Activated CD4-positive, alpha-beta T cell treated with anti-CD3 and anti-CD28 coated beads, Interleukin-2, Interleukin-4, amounts not matched to agents 100 ng/mL and 50 ng/mL, durations not matched to agents 16 hours and 8 hours (primary cell): ENCODE data around the gene PHLDA2.
"Not testable (repeated sequence)": the region's sequence is repeated elsewhere in the genome, so short reads cannot be mapped to it uniquely, and the experiment has no call there.

Experiments
- DNase-seq: peaks from one replicate; pipeline ENCODE4 v3.0.0-alpha.2; 2020; ENCODE audit warnings: low spot score

The PHLDA2 gene

DNA sequence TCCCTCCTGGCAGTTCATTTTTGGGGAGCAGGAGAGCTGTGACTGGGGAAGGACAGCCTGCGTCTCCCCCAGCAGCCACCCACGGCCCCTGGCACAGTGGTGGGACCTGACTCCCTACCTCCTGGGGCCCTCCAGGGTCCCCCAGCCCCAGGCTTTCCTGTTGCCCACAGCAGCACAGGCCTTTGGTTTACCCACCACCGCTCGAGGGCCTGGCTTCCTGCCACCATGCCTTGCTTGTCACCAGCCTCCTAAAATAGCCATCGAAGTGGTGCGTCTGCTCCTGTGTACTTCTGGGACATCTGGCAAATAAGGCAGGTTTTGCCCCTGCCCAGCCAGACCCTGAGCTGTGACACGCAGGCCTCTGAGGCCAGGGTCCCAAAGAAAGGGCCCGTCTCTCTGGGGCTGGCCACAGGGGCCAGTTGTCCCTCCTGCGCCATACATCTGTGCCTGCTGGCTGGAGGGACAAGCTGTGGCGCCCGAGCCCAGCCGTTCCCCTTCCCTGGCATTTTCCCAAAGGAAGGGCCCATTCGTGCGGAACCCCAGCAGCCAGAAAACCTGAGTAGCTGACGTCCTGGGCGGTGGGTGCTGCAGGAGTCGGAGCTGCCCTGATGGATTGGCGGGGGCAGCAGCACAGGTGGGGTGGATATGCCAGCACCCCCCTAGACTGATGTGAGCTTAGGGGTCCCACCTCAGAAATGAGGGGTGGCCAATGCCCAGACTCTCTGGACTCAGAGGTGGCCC is 14.6 kb downstream of the PHLDA2 start:
- no peak for DNase-seq

DNA sequence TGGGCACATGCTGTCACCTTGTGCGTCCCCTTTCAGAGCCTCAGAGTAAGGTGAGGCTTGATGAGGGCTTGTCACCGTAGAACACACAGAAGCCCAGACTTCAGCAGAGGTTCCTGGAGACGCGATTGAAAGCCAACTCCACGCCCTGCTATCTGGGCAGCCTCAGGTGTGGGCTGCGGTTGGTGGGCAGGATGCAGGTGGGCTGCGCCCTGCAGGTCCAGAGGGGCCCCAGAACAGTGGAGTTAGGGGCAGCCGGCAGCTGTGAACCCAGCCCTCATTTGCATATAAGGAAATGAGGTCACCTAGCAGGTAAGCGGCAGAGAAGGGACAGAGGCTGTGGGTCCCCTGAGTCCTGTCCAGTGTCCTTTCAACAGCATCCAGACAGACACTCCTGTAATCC is 15.4 kb downstream of the PHLDA2 start:
- DNase-seq, result no peak

DNA sequence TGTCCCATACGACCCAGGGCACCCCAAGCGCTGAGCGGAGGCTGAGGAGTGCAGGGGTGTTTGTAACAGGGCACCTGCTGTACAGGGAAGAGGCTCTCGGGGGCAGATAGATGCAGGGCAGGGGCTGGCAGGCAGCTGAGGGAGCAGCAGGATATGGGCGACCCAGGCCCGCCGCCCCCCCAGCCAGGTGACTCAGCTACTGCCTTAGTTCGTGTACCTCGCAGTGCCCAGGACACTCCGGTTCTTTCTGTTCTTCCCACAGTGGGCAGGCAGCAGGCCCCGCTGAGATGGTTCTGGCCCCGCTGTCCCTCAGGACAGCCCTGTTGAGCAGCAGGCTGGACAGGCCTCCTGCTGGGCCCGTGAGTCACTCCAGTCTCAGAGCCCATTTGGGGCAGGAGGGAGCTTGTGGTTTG is 16.2 kb downstream of the PHLDA2 start:
- DNase-seq, result no peak

DNA sequence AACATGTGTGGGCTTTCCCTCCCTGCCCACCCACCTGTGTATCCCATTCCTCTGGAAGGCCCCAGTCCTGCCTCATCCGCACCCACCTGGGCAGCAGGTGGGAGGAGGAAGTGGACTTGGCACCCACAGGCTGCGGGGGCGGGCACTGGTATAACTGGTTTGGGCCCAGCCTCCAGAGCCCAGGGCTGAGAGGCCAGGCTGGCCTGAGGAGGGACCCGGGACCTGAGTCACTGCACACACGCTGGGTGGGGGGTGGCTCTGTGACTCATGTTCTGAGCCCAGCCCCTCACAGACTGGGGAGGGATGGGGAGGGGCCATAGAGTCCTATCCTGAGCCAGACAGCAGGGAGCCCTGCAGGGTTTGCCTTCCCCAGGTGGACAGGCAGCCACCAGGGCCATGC is 16.7 kb downstream of the PHLDA2 start:
- no peak for DNase-seq

DNA sequence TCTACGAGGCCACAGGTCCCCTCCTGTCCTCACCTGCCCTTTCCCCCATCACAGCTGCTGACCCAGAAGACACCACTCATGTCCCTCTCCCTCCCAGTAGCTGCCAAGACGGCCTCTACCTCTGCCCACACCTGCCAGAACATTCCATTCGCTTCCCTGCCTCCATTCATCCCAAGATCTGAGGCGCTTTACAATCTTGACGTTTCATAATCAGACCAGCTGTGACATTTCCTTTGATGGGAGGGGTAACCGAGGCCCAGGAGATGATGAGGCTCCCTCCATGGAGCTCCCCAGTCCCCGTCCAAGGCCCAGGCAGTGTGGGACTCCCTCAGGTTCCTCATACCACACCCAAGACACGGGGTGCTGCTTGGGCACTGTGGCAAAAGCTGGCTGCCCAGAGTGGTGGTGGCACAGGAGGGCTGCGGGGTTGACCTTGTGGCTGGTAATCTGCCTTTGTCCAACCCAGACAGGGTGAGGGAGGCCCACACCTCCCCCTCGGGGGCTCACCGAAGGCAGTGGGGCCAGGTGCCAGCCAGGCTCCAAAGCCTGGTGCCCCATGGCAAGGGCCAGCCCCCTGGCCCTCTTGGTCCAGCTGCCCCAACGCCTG is 17.3 kb downstream of the PHLDA2 start:
- no peak for DNase-seq

DNA sequence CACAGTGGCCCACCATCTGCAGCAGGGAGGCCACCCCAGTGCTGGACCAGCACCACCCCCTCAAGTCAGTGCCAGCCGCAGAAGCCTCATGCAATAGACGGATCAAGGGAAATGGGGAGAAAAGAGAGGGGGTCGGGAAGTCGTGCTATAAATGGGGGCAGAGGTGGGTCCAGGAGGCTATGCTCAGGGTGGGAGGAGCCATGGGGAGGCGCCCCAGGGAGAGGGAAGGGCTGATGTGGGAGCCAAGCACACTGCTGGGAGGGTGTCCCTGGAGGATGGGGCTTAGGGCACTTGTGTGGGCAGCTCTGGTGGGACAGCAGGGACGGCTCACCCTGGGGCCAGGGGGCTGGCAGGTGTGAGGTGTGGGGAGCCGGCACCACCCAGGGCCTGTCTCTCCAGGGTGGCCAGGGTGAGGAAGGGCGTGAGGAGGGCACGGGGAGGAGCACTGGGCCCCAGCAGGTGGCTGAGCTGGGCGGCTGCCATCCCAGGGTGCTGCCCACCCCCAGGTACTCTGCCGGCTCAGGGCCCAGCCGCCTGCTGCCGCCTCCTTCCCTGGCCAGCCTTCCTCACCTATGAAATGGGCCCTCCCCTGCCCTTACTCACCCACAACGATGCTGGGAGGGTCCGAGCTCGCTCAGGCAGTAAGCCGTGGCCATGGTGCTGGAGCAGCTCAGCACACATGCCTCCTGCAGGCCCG is 18.0 kb downstream of the PHLDA2 start:
- DNase-seq, result no peak

DNA sequence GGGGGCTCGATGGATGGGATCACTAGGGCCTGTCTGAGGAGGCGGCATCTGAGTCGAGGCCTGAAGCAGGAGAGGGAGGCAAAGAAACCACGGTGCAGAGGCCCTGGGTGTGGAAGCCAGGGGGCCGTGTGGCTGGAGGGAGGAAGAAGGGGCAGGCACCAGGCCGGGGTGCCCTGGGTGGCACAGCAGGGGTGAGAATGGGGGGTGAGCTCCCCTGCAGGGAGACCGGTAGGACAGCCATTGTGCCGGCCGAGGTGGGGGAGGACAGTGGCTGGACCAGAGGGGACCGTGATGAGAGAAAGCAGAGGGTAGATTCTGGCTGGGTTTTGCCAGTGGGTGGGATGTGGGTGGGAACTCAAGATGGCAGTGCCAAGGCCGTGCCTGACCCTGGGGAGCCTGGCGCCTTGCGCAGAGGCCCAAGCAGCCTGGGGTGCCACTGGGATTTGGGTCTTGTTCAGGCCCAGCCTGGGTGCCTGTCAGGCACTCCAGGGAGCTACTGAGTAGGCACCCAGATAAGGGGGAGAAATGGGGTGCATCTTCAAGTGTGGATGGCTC is 18.7 kb downstream of the PHLDA2 start:
- DNase-seq, result no peak

DNA sequence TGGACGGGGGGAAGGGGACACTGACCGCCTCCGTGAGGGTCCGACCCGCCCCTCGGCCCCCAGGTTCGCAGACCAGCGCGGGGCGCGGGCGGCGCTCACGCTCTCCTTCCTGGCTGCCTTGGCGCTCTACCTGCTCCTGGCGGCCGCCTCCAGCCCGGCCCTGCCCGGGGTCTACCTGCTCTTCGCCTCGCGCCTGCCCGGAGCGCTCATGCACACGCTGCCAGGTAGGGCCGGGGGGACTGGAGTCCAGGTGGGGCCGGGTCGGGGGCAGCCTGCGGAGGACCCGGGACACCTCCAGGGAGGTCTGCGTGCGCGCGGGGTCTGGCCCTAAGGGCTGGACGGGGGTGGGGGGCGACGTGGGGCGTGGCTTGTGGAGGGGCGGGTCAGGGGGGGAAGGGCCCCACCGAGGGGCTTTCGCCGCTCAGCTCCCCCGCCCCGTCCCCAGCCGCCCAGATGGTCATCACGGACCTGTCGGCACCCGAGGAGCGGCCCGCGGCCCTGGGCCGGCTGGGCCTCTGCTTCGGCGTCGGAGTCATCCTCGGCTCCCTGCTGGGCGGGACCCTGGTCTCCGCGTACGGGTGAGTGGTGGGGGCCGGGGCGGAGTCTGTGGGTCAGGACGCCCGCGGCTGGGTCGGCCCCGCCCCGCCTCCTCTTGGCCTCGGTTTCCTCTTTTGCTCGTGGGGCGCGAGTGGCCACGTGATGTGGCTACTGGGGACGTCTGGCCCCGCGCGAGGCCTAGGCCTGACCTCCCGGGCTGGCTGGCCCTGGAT is 19.9 kb downstream of the PHLDA2 start:
- DNase-seq, result no peak

DNA sequence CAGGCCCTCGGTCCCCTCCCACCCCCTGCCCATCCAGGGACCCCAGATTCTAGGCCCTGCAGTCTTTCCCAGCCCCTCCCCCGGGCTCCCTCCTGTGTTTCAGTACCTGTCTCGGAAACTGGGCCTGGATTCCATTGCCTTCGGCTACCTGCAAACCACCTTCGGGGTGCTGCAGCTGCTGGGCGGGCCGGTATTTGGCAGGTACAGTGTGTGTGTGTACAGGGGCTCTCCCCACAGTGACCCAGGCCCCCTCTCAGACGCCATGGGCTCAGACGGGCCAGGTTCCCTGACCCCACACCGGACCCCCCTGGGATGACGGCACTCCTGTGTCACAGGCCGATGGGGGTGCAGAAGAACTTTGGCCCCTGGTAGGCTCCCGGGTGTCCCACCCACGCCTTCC is 21.1 kb downstream of the PHLDA2 start:
- no peak for DNase-seq

DNA sequence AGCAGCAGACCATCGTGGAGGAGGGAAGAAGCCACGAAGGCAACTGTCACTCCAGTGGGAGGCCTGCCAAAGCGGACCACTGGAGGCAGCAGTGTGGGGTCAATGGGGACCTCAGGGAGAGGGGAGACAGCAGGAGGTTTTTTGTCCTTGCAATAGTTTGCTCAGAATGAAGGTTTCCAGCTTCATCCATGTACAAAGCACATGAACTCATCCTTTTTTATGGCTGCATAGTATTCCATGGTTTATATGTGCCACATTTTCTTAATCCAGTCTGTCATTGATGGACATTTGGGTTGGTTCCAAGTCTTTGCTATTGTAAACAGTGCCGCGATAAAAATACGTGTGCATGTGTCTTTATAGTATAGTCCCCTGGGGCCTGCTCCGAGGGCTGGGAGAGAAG is 23.9 kb downstream of the PHLDA2 start:
- not testable (repeated sequence) for DNase-seq

DNA sequence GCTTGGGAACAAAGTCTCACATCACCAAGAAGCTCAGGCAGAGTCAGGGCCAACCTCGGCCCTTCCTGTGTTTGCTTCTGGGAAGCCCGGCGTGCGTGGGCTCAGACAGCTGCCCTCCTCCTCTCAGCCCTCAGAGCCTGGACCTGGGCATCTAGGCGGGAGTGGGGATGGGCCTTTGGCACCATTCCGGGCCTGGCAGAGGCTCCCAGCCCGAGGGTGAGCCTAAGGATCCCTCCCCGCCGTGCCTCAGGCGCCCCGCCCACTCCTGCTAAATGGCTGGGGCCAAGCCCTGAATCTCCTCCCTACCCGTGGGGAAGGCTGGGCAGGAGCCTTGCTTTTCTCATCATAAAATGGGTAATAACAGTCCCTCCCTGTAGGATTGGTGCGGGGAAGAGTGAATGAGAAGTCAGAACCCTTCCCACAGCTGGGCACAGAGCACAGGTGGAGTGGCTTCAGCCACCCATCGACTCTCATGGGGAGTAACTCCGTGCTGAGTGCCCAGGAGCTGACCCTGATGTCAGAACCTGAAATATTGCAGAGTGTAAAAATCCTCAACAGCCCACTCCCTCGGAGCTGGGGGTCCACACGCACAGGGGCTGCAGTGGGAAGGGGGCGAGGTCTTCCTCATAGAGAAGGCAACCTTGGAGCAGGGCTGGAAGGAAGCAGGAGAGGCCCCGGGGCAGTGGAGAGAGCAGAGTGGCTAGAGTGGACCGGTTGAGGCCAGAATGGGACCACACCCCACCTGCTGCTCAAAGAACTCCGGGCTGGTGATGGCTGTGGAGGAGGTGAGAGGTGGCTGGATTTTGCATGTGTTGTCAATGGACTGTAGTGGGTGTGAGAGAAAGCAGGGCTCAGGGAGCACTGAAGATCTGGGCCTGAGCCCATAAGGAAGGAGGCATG is 24.8 kb downstream of the PHLDA2 start:
- DNase-seq, result no peak

DNA sequence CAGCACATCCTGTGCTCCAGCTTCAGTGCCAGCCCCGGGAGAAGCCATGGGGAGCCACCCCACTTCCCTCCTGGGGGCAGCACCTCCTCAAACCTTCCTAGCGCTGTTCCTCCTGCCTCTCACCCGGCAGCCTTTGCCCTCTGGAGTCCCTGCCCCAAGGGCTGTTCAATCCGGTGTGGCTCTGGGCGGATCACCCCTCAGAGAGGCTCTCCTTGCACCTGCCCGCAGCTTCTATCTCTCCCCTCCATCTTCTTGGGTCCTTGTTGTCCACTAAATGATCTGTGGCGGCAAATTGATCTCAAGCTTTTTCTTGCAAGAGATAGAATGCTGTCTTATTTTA is 25.6 kb downstream of the PHLDA2 start:
- DNase-seq, result no peak

DNA sequence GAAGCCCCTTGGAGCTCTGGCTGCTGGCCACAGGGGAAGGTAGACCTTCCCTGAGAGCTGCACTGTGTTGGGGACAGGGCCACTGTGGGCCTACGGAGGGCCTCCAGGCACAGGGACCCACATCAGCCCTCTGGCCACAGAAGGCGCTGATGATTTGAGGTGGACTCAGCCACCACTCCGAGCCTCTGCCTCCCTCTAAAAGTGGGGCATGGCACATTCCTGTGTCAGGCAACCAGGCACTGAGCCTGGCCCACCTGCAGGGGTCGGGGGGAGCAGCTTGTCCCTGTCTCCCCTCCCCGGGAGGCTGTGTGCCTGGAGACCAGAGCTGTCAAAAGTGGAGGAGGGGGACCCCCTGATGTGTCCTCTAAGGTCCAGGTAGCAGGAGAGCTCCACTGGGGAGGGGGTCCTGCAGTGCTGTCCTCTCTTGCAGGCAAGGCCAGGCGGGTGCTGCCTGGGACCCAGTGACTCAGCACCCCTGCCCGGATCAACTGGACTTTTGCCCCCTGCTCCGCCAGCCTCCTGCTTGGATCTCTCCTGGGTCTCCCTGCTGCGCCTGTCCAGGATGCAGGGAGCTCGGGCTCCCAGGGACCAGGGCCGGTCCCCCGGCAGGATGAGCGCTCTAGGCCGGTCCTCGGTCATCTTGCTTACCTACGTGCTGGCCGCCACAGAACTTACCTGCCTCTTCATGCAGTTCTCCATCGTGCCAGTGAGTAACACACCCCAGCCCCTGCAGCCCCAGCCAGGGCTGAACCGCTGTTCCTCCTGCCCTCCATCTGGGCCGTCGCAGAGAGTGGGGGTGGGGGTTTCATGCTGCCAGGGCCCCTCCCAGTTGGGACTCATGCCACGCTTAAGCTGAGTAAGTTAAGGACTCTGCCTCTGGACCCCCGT is 26.2 kb downstream of the PHLDA2 start:
- DNase-seq, result no peak

DNA sequence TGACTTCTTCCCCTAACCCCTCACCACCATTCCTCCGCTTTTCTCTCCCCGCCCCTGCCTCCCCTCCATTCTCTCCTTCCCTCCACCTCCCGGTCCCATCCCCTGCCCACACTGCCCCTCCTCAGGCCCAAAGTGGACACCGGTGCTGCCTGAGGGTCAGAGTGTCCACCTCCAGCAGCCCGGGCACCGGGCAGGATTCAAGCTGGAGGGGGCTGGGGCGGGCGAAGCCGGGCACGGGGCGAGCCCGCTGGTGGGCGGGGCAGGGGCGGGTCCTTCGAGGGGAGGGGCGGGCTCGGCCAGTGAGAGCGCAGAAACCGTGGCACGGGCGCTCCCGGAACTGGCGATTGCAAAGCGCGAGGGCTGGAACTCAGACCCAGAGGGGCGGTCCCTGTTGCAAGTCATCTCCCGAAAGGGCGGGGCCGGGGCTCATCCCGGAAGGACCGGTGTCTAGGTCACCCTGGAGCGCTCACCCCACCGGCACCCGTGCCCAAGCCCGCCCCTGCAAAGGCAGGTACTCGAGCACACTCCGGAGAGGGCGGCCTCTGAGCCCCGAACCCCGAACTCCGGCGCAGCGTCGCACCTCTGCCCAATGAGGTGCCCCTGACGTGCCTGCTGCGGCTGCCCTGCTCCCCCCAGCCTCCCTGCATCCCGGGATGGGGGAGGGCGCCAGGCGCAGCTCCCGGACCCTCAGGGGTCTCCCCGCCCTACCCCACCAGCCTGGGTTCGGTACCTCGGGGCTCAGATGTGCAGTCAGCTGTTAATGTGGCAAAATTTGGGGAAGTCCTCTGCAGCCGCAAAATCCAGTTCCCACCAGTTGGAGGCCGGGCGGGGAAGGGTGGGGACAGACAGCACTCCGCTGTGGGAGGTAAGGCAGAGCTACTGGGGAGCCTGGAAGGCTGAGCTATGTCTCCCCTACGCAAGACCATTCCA is 27.1 kb downstream of the PHLDA2 start:
- peak; percentile 97 for DNase-seq

DNA sequence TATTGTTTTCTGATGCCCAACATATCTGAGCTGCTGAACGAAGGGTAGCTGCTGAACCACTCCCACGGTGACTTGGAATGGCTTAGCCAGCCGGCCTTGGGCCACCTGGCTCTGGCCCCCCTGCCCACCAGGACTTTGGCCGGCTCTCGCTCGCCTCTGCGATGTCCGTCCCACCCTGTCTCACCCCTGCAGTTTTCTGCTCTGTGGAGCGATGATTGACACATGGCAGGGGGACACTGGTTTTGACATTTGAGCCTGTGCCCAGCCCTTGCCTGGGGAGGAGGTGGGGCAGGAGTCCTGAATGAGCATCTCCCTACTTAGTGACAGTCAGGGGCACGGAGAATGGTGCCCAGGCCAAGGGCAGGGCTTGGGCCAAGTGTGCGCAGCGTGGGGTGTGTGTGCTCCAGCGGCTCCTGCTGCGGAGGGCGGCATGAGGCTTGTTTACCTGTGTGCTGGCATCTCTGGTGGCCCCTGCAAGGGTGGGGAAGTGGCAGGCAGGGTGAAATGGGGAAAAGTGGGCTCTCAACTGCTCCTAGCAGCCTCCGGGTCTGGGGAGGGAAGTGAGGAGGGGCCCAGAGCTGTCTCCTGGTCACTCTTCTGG is 27.9 kb downstream of the PHLDA2 start:
- DNase-seq, result no peak

DNA sequence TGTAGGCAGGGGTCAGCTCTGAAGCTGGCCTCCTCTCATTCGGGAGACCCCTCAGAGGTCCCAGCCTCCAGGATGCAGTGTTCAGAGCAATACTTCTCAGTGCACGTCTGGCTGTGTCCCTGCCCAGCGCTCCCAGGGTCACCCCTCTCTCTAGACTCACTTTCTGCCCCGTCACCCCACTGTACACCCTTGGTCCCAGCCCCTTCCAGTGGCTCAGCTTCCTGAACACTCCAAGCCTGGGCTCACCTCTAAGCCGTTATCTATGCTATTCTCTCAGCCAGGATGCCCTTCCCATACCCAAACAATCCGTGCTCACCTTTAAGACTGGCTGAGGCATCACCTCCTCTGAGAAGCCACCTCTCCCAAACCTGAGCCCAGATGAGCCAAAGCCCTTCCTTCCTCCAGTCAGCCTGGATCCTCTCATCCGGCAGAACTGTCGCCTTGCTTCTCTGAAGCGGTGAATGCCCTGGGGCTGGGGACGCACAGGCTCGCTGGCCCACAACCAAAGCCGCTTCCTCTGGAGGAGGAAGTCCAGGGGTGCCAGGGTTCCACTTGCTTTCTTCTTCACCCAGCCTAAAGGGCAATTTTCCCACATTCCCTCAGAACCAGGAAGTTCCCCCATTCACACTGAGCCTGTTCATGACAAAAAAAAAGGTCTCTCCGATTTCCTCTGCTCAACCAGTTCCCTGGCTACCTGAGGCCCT is 30.0 kb downstream of the PHLDA2 start:
- no peak for DNase-seq

DNA sequence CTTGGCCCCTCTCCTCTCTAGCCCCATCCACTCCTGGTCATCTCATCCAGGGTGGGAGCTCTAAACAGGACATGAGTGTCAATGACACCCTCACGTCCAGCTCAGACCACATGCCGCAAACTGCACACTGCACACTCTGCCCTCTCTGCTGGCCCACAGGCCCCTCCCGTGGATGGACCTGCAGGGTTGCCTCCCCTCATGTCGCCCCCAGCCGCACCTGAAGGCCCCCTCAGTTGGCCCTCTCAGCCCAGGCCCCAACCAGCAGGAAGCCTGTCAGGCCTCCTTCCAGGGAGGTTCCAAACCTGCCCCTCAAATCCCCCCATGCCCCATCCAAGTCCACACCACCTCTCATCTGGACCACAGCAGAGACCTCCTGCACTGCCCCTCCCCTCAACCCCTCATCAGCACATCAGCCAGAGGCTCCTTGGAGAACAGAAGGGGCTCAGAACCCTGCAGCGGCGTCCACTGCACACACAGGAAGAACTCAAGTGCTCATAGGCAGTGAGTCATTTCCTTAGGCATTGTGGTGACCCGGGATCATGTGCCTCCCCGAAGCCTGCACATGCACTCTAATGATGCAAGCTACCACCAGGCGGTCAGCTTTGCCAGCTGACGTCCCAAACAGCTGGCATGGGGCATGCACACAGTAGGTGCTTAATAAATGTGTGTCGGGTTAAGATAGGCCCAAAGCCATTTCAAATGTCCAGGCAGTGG is 30.7 kb downstream of the PHLDA2 start:
- peak; percentile 81 for DNase-seq

DNA sequence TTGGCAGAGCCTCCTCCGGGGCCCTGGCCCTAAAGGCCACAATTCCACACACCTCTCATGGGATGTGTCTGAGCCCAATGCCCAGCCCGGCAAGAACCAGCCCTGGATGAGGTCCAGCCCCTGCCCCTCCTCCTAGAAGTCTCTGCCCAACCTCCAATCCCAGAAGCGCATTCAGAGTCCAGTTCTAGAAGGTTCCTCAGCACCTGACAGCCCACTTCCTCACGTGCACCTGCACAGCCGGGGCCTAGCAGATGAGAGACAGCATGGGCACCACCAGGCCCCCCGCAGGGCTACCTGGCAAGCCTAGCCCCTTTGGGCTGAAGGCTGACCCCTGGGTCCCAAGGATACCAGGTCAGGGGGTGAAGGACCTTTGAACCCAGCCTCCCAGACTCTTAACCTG is 32.2 kb downstream of the PHLDA2 start:
- no peak for DNase-seq
